ENCODE results near the gene CABLES2. TPM values are rescaled to one million over a fixed set of nuclear protein-coding genes. Genes with fewer than 3 reads are reported as not detected.

CABLES2 gene
- polyA plus RNA-seq, 2 of the 4 experiments (the other 2 are of a cell fraction), result 3.9 to 7.7 TPM

GRCh38 chr20:62370115-62370806 lies 36.8 kb downstream of the CABLES2 start:
- FAIRE-seq (no peak), ATAC-seq (peak in 1 of 2 experiments; percentile 1; a peak in 2 of 6 replicates), DNase-seq (ENCODE audit: low read depth in 1 of 2, low spot score in 1 of 2) (peak in 1 of 2 experiments; percentile 71)
- Histone ChIP-seq H3K9me3 (no peaks in the 10 kb centered on the region), H3K4me1 (peaks cover 59% of the 10 kb centered on the region), H3K4me2 (peak overlapping the region; percentile 91), H3K27ac (peak overlapping the region; percentile 97 to 99), H3K4me3 (peak overlapping the region; percentile 100; the same call in 2 of the 3 replicates)
- ChIA-PET CTCF (interaction anchor here (0.9 to 12.6 kb wide), 7 partner anchors 9 to 61 kb away, joined by 3 to 290 read pairs (median 26); no protein-coding TSS in a partner anchor), POLR2A (interaction anchor here (1.1 to 5.0 kb wide), 5 partner anchors 13 to 20 kb away, joined by 3 to 61 read pairs (median 14); partner anchors contain the start of gene RPS21)
- 27% methylated on average over 17 of the region's 19 CpGs for WGBS (ENCODE audit: missing lambda C conversion rate)
- TF ChIP-seq ZFP36 (IDR thresholded peaks at IDR 0.05; ENCODE audit: borderline replicate concordance, partially characterized antibody) (no peak), RAD21 (conservative IDR thresholded peaks at IDR 0.05 in 1 of 2, IDR thresholded peaks at IDR 0.05 in 1 of 2) (0 out of 5 replicates have a peak, but pooled peaks of 1 of the 2 experiments have one; percentile 7), ATOH8 (CRISPR knock-in tag; IDR thresholded peaks at IDR 0.05; ENCODE audit: low read depth) (no peak; the same call in 1 of the 2 replicates), RCOR1 (IDR thresholded peaks at IDR 0.05; ENCODE audit: low read depth, low read length) (no peak), ZNF302 (CRISPR knock-in tag; IDR thresholded peaks at IDR 0.05) (no peak), NFE2L2 (conservative IDR thresholded peaks at IDR 0.05; ENCODE audit: low read length) (no peak), CEBPB (IDR thresholded peaks at IDR 0.05) (peak in 1 of 2 experiments; percentile 39; a peak in 1 of 4 replicates), MYC (IDR thresholded peaks at IDR 0.05; ENCODE audit: borderline replicate concordance, low read length) (no peak), FOSL2 (IDR thresholded peaks at IDR 0.05) (no peak), FOSL2 (CRISPR knock-in tag; IDR thresholded peaks at IDR 0.05) (peak; percentile 55), NPAS2 (CRISPR knock-in tag; IDR thresholded peaks at IDR 0.05; ENCODE audit: borderline replicate concordance) (no peak), EHF (CRISPR knock-in tag; IDR thresholded peaks at IDR 0.05) (no peak), BCL3 (IDR thresholded peaks at IDR 0.05) (no peak), KDM5A (IDR thresholded peaks at IDR 0.05) (no peak), JUNB (IDR thresholded peaks at IDR 0.05) (peak; percentile 14; the same call in 1 of the 2 replicates), PHF8 (IDR thresholded peaks at IDR 0.05; ENCODE audit: borderline replicate concordance, low read depth) (no peak), RARB (CRISPR knock-in tag; IDR thresholded peaks at IDR 0.05) (no peak), FOSB (CRISPR knock-in tag; IDR thresholded peaks at IDR 0.05) (no peak), EHMT2 (IDR thresholded peaks at IDR 0.05; ENCODE audit: low read depth) (no peak), MAFK (IDR thresholded peaks at IDR 0.05; ENCODE audit: partially characterized antibody) (peak; percentile 1), HMGXB4 (CRISPR knock-in tag; IDR thresholded peaks at IDR 0.05; ENCODE audit: borderline replicate concordance) (no peak), HOXA7 (CRISPR knock-in tag; IDR thresholded peaks at IDR 0.05) (no peak), EP300 (IDR thresholded peaks at IDR 0.05) (0 out of 5 replicates have a peak, but pooled peaks of 1 of the 2 experiments have one; percentile 31), USF2 (IDR thresholded peaks at IDR 0.05) (no peak), FOXS1 (CRISPR knock-in tag; IDR thresholded peaks at IDR 0.05) (no peak), MAZ (IDR thresholded peaks at IDR 0.05; ENCODE audit: borderline replicate concordance, low read depth, low read length) (no peak), HOXB13 (CRISPR knock-in tag; IDR thresholded peaks at IDR 0.05; ENCODE audit: low read depth) (no peak), POLR2A (IDR thresholded peaks at IDR 0.05; ENCODE audit: low read length) (no peak), HOXB5 (CRISPR knock-in tag; IDR thresholded peaks at IDR 0.05) (no peak), REST (IDR thresholded peaks at IDR 0.05) (no peak), KDM1A (IDR thresholded peaks at IDR 0.05; ENCODE audit: low read depth) (no peak), CHD2 (IDR thresholded peaks at IDR 0.05; ENCODE audit: low read length, partially characterized antibody) (no peak), ESRRA (IDR thresholded peaks at IDR 0.05; ENCODE audit: borderline replicate concordance, low read length) (0 out of 2 replicates have a peak, but pooled peaks have one; percentile 39)
